ENCODE measurements around the gene CXCR6. TPM values are rescaled to one million over a fixed set of nuclear protein-coding genes. Genes with fewer than 3 reads are reported as not detected.

Gene CXCR6
- total RNA-seq, 1 experiment from 2014 or later = not detected

DNA sequence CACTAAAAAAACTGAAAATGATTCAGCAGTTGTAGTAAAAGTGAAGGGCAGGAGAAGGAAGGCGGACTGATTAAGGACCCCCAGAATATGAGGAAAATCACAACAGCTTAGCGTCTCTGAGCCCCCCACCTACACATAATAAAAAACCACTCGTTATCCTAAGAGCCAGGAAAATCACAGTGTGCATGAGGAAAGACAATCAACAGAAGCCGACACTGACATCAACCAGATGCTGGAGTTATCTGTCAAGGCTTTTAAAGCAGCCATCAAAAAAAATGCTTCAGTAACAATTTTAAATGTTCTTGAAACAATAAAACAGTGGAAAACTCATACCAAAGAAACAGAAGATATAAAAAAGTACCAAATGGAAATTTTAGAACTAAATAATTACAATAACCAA is 9.7 kb upstream of the CXCR6 start:
- WGBS (ENCODE audit: extremely low coverage, insufficient read length, low lambda C conversion rate) = no CpG with 5 or more reads among the region's 4 CpGs
- no peak overlapping the region for H3K27ac ChIP-seq (ENCODE audit: insufficient read length, low read depth, low read length)

More for the DNA sequence above, 9.7 kb upstream of the CXCR6 start:
- no peak overlapping the region for H4K91ac ChIP-seq (ENCODE audit: insufficient read length, low read depth, low read length)
- H2BK15ac ChIP-seq (ENCODE audit: low read depth, low read length) = no peak overlapping the region
- Mint-ChIP-seq H3K27me3 (ENCODE audit: low read depth) (no peaks in the 10 kb centered on the region), H3K4me1 (no peaks in the 10 kb centered on the region), H3K36me3 (ENCODE audit: insufficient read depth in 1 of 3, low read depth in 3 of 3) (peaks cover 25 to 67% (median 65%) of the 10 kb centered on the region in 3 experiments; a peak in 6 of 7 replicates), H3K9me3 (no peaks in the 10 kb centered on the region), H3K27ac (no peak overlapping the region), H3K4me3 (no peak overlapping the region)
- no peak overlapping the region for H2BK5ac ChIP-seq (ENCODE audit: insufficient read length, low read length)
- DNase-seq = no peak
- no peaks in the 10 kb centered on the region for H4K20me1 ChIP-seq (ENCODE audit: control insufficient read depth, insufficient read depth, insufficient read length)
- H2BK12ac ChIP-seq (ENCODE audit: insufficient read length, low read depth, low read length) = no peak overlapping the region
- H3K14ac ChIP-seq (ENCODE audit: insufficient read depth, low read length) = no peak overlapping the region
- H3K4ac ChIP-seq (ENCODE audit: low read depth, low read length) = no peak overlapping the region
- H3K9me3 ChIP-seq (ENCODE audit: control insufficient read depth, low read depth, low read length) = no peaks in the 10 kb centered on the region
- H2BK20ac ChIP-seq (ENCODE audit: low read depth, low read length, poor library complexity, severe bottlenecking) = no peak overlapping the region
- no peaks in the 10 kb centered on the region for H3K23me2 ChIP-seq (ENCODE audit: insufficient read length, low read depth, low read length, poor library complexity, severe bottlenecking)
- TF ChIP-seq, protein P1, sequence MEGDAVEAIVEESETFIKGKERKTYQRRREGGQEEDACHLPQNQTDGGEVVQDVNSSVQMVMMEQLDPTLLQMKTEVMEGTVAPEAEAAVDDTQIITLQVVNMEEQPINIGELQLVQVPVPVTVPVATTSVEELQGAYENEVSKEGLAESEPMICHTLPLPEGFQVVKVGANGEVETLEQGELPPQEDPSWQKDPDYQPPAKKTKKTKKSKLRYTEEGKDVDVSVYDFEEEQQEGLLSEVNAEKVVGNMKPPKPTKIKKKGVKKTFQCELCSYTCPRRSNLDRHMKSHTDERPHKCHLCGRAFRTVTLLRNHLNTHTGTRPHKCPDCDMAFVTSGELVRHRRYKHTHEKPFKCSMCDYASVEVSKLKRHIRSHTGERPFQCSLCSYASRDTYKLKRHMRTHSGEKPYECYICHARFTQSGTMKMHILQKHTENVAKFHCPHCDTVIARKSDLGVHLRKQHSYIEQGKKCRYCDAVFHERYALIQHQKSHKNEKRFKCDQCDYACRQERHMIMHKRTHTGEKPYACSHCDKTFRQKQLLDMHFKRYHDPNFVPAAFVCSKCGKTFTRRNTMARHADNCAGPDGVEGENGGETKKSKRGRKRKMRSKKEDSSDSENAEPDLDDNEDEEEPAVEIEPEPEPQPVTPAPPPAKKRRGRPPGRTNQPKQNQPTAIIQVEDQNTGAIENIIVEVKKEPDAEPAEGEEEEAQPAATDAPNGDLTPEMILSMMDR (conservative IDR thresholded peaks at IDR 0.05) = no peak
- H3K18ac ChIP-seq (ENCODE audit: insufficient read length, low read depth, low read length) = no peak overlapping the region
- no peak overlapping the region for H3K9ac ChIP-seq (ENCODE audit: extremely low read depth, insufficient read length, low read length)
- H3K56ac ChIP-seq (ENCODE audit: insufficient read length, low read depth, low read length) = no peak overlapping the region
- H3T11ph ChIP-seq (ENCODE audit: low read length) = no peak overlapping the region
- no peak overlapping the region for H4K8ac ChIP-seq (replicated peaks; ENCODE audit: insufficient read length, low read depth, low read length)
- H2BK120ac ChIP-seq (ENCODE audit: low read depth, low read length, poor library complexity, severe bottlenecking) = no peak overlapping the region
- no peaks in the 10 kb centered on the region for H3K79me2 ChIP-seq (ENCODE audit: insufficient read depth, low read length)
- H3K27me3 ChIP-seq (ENCODE audit: insufficient read depth, low read length) = no peaks in the 10 kb centered on the region
- no peak overlapping the region for H4K5ac ChIP-seq (ENCODE audit: insufficient read length, low read depth, low read length)
- no peak overlapping the region for H3K23ac ChIP-seq (ENCODE audit: insufficient read length, low read depth, low read length)
- no peak overlapping the region for H3K4me2 ChIP-seq (ENCODE audit: insufficient read depth, insufficient read length, low read length)
- H2AK5ac ChIP-seq (ENCODE audit: insufficient read length, low read length) = no peak overlapping the region
- no peaks in the 10 kb centered on the region for H3K4me1 ChIP-seq (ENCODE audit: insufficient read depth, low read length)
- H2AFZ ChIP-seq (ENCODE audit: low read length) = no peak overlapping the region
- H3K79me1 ChIP-seq (ENCODE audit: insufficient read depth, low read depth, low read length, poor library complexity, severe bottlenecking) = no peaks in the 10 kb centered on the region

Data from H9 (cell line).